ENCODE data around the gene TMEM62. TPM values are rescaled to one million over a fixed set of nuclear protein-coding genes. Genes with fewer than 3 reads are reported as not detected.

Gene TMEM62
- total RNA-seq, 2 experiments from 2014 or later: 24.2 to 27.4 TPM

DNA sequence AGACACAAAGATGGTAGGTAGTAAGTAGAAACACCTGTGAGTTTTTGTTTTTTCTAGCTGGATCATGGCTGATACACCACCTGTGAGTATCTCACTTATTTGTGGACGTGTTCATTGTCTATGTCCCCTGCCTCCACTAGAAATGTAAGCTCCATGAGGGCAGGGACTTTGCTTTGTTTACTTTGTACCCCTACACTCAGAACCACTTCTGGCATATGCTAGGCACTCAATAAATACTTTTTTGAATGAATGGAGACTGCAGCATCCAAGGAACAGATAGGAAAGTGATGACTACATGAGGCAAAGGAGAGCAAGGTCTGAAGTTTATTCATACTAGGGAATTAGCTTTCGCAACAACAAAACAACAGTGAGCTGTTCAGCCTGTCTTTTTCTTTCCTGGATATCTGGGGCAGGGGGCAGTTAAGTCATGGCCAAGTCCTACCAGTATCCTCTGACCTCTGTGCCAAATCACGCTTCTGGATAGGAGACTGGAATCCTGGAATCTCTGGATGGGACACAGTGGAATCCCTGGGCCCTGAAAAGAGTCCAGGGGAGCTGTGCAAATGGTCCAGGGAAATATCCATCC, 99.0 kb downstream of the TMEM62 start:
- H3K79me2 ChIP-seq (ENCODE audit: insufficient read depth, low read depth, low read length): no peaks in the 10 kb centered on the region
- no peak overlapping the region for H3K4me2 ChIP-seq (ENCODE audit: low read length)
- H3K27ac ChIP-seq (ENCODE audit: low read depth, low read length, poor library complexity, severe bottlenecking): no peak overlapping the region
- no peak overlapping the region for H2AFZ ChIP-seq (ENCODE audit: low read length)
- intact Hi-C loops (cut with micrococcal nuclease; ENCODE audit: unreplicated experiment): no loop called here
- no TSS peak for BruUV-seq (replicated peaks)
- H3K36me3 ChIP-seq (ENCODE audit: insufficient read depth, low read length): no peaks in the 10 kb centered on the region
- TF ChIP-seq, protein P1, sequence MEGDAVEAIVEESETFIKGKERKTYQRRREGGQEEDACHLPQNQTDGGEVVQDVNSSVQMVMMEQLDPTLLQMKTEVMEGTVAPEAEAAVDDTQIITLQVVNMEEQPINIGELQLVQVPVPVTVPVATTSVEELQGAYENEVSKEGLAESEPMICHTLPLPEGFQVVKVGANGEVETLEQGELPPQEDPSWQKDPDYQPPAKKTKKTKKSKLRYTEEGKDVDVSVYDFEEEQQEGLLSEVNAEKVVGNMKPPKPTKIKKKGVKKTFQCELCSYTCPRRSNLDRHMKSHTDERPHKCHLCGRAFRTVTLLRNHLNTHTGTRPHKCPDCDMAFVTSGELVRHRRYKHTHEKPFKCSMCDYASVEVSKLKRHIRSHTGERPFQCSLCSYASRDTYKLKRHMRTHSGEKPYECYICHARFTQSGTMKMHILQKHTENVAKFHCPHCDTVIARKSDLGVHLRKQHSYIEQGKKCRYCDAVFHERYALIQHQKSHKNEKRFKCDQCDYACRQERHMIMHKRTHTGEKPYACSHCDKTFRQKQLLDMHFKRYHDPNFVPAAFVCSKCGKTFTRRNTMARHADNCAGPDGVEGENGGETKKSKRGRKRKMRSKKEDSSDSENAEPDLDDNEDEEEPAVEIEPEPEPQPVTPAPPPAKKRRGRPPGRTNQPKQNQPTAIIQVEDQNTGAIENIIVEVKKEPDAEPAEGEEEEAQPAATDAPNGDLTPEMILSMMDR (conservative IDR thresholded peaks at IDR 0.05; ENCODE audit: low read length): no peak
- no peak for TF ChIP-seq EZH2phosphoT487 (IDR thresholded peaks at IDR 0.05; ENCODE audit: borderline replicate concordance, low read depth, low read length)
- no peaks in the 10 kb centered on the region for H3K9me2 ChIP-seq (ENCODE audit: insufficient read depth, low read length)
- CTCF ChIA-PET (ENCODE audit: unreplicated experiment): no interaction called here
- no peaks in the 10 kb centered on the region for H4K20me1 ChIP-seq (ENCODE audit: insufficient read depth, low read length)
- DNase-seq (ENCODE audit: low spot score): no peak
- no peaks in the 10 kb centered on the region for H3K4me1 ChIP-seq (ENCODE audit: insufficient read depth, low read length, poor library complexity, severe bottlenecking)
- POLR2A ChIA-PET: no interaction called here
- H3K4me3 ChIP-seq (ENCODE audit: low read depth, low read length, poor library complexity, severe bottlenecking): no peak overlapping the region
- no peaks in the 10 kb centered on the region for H3K9me3 ChIP-seq (ENCODE audit: low read length)

Small RNA genes within 50 kb of the gene (small RNA-seq; reads per million reads assigned to genes)
- not detected for gene AC068724.2

Other genes with a start within 250 kb of the TMEM62 start
- 14.2 and 19.2 TPM in 2 replicates for gene TTBK2, start 212.8 kb upstream of the TMEM62 start, total RNA-seq (2014; rRNA removed; shearing (Covaris generic))
- 20.8 and 22.3 TPM in 2 replicates for gene TTBK2, start 212.8 kb upstream of the TMEM62 start, total RNA-seq (2022)
- gene UBR1, start 27.5 kb upstream of the TMEM62 start, total RNA-seq (2014; rRNA removed; shearing (Covaris generic)): 19.8 and 20.7 TPM in 2 replicates
- 33.5 and 38.9 TPM in 2 replicates for gene UBR1, start 27.5 kb upstream of the TMEM62 start, total RNA-seq (2022)
- 46.9 and 56.0 TPM in 2 replicates for gene CCNDBP1, start 51.8 kb downstream of the TMEM62 start, total RNA-seq (2014; rRNA removed; shearing (Covaris generic))
- gene CCNDBP1, start 51.8 kb downstream of the TMEM62 start, total RNA-seq (2022): 53.1 and 70.0 TPM in 2 replicates
- not detected in 2 replicates for gene EPB42, start 87.4 kb downstream of the TMEM62 start, total RNA-seq (2014; rRNA removed; shearing (Covaris generic))
- gene EPB42, start 87.4 kb downstream of the TMEM62 start, total RNA-seq (2022): not detected in 2 replicates
- gene TGM5, start 133.3 kb downstream of the TMEM62 start, total RNA-seq (2014; rRNA removed; shearing (Covaris generic)): not detected in 2 replicates
- not detected in 2 replicates for gene TGM5, start 133.3 kb downstream of the TMEM62 start, total RNA-seq (2022)
- not detected in 2 replicates for gene TGM7, start 168.7 kb downstream of the TMEM62 start, total RNA-seq (2014; rRNA removed; shearing (Covaris generic))
- not detected in 2 replicates for gene TGM7, start 168.7 kb downstream of the TMEM62 start, total RNA-seq (2022)
- gene LCMT2, start 197.0 kb downstream of the TMEM62 start, total RNA-seq (2014; rRNA removed; shearing (Covaris generic)): 13.2 and 22.1 TPM in 2 replicates
- gene LCMT2, start 197.0 kb downstream of the TMEM62 start, total RNA-seq (2022): 10.5 TPM in 2 replicates
- 70.6 and 73.7 TPM in 2 replicates for gene ZSCAN29, start 237.5 kb downstream of the TMEM62 start, total RNA-seq (2014; rRNA removed; shearing (Covaris generic))
- 30.2 and 34.5 TPM in 2 replicates for gene ZSCAN29, start 237.5 kb downstream of the TMEM62 start, total RNA-seq (2022)
- 31.4 and 36.0 TPM in 2 replicates for gene TUBGCP4, start 237.5 kb downstream of the TMEM62 start, total RNA-seq (2014; rRNA removed; shearing (Covaris generic))
- 43.9 and 44.9 TPM in 2 replicates for gene TUBGCP4, start 237.5 kb downstream of the TMEM62 start, total RNA-seq (2022)